Activated naive CD8-positive, alpha-beta T cell treated with anti-CD3 and anti-CD28 coated beads, Interleukin-2, amount 10 ng/mL, durations not matched to agents 7 days and 5 days (primary cell): ENCODE results near the gene DUSP21. TPM values are rescaled to one million over a fixed set of nuclear protein-coding genes. Genes with fewer than 3 reads are reported as not detected.

Experiments used
- ATAC-seq: fragments of 150-1000 bp; cut with Tn5 transposase; one replicate; pipeline ENCODE4 v1.10.0; 2021; ENCODE audit warnings: low read depth, moderate library complexity
- POLR2A ChIA-PET: fragments of 350-600 bp; sonication (Branson Sonifier 250); formaldehyde crosslinking; loops from one replicate; lab custom pipeline; 2021; ENCODE audit warnings: antibody characterized with exemption; lab: Charles Lee
- DNase-seq: peaks from one replicate; pipeline ENCODE4 v3.0.0; 2021
- H3K27ac Mint-ChIP-seq: one replicate; pipeline ENCODE4 v1.8.0; 2022; ENCODE audit warnings: mild to moderate bottlenecking, mixed read lengths
- H3K27me3 Mint-ChIP-seq: one replicate; pipeline ENCODE4 v1.8.0; 2022; ENCODE audit warnings: mild to moderate bottlenecking, moderate library complexity, mixed read lengths
- H3K36me3 Mint-ChIP-seq: one replicate; pipeline ENCODE4 v1.8.0; 2021; ENCODE audit warnings: mild to moderate bottlenecking, mixed read lengths
- H3K4me1 Mint-ChIP-seq: one replicate; pipeline ENCODE4 v1.8.0; 2021; ENCODE audit warnings: mixed read lengths
- H3K4me3 Mint-ChIP-seq: one replicate; pipeline ENCODE4 v1.8.0; 2022; ENCODE audit warnings: mild to moderate bottlenecking, moderate library complexity, mixed read lengths
- H3K9me3 Mint-ChIP-seq: one replicate; pipeline ENCODE4 v1.8.0; 2021; ENCODE audit warnings: mixed read lengths
- total RNA-seq, 2 experiments: library from RNA; stranded (reverse); gene quantifications; one replicate each; pipeline ENCODE4 v1.2.3, GENCODE V29; 2021

Gene DUSP21
- total RNA-seq, 2 experiments from 2014 or later, result not detected

GRCh38 chrX:44871114-44871645 lies 27.4 kb downstream of the DUSP21 start:
- peak overlapping the region; percentile 66 for H3K4me3 Mint-ChIP-seq
- peaks cover 3% of the 10 kb centered on the region for H3K4me1 Mint-ChIP-seq
- DNase-seq (no peak), ATAC-seq (no peak)
- H3K9me3 Mint-ChIP-seq, result no peaks in the 10 kb centered on the region
- H3K27ac Mint-ChIP-seq, result peak overlapping the region; percentile 48
- POLR2A ChIA-PET, result no interaction called here
- H3K36me3 Mint-ChIP-seq, result peaks cover 3% of the 10 kb centered on the region
- H3K27me3 Mint-ChIP-seq, result no peaks in the 10 kb centered on the region

DNA sequence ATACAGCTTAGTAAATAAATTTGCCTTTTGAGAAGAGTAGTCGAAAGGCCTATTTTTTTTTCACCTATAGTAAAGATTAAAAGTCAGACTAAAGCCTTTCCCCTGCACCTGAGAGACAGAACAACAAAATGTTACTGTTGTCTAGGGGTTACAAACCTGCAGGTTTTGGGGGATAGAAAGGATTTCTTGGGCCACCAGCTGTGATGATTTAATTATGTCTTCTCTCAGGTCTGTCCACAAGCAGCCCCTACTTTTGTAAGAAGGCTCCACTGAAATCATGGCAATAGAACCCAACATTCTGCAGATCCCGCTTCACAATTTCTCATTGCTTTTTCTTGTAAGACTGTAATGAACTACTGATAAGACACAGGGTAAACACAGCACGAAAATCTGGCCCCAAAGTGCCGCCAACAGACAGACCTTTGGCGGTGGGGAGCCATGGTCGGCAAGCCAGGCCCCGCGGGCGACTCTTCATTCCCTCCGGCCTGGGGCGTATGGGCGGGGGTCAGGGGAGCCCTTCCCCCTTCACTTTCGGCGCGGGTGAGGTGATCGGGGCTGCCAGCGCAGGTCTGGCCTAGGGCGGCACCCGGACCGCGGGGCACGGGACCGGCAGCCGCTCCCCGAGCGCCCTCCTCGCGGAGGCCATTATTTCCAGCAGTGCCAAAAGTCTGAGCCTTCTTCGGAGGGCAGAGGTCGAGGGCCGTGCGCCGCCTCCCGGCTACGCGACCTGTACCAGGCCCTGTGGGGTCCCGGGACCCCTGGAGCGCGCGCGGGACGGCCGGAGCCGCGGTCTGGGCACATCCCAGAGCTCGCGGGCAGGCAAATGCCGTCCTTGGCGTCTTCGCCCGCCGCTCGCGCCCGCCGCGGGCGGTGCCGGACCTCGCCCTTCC lies 28.4 kb downstream of the DUSP21 start:
- Mint-ChIP-seq H3K36me3 (peaks cover 3% of the 10 kb centered on the region), H3K27ac (peak overlapping the region; percentile 95), H3K4me3 (peak overlapping the region; percentile 88), H3K9me3 (no peaks in the 10 kb centered on the region), H3K4me1 (peaks cover 5% of the 10 kb centered on the region), H3K27me3 (no peaks in the 10 kb centered on the region)
- DNase-seq, result peak; percentile 60
- peak; percentile 24 for ATAC-seq
- POLR2A ChIA-PET, result interaction anchor here (0.7 to 3.4 kb wide), 9 partner anchors 26 to 931 kb away, joined by 3 to 23 read pairs (median 3); partner anchors contain the start of gene FUNDC1

- Mint-ChIP-seq H3K27me3 (no peaks in the 10 kb centered on the region), H3K4me1 (peaks cover 7% of the 10 kb centered on the region), H3K36me3 (peaks cover 3% of the 10 kb centered on the region), H3K9me3 (no peaks in the 10 kb centered on the region), H3K27ac (peak within 1 kb of the TSS; percentile 98), H3K4me3 (peak within 1 kb of the TSS; percentile 96)
- DNase-seq (peak; percentile 91), ATAC-seq (peak; percentile 90)
- POLR2A ChIA-PET, result interaction anchor here (0.5 to 3.4 kb wide), 11 partner anchors 26 to 931 kb away, joined by 3 to 23 read pairs (median 3); partner anchors contain the start of gene FUNDC1
These were observed 29.1 kb downstream of the DUSP21 start, which contains the start of gene KDM6A for GRCh38 chrX:44872821-44873414. Gene KDM6A (plus strand): TSS chrX:44873188. CDS start chrX:44873552, 364 bp downstream.

GRCh38 chrX:44873415-44874276 lies 29.8 kb downstream of the DUSP21 start:
- peaks cover 7% of the 10 kb centered on the region for H3K4me1 Mint-ChIP-seq
- H3K36me3 Mint-ChIP-seq, result peaks cover 3% of the 10 kb centered on the region
- ATAC-seq (peak; percentile 3), DNase-seq (peak; percentile 65)
- H3K4me3 Mint-ChIP-seq, result peak overlapping the region; percentile 96
- H3K27me3 Mint-ChIP-seq, result no peaks in the 10 kb centered on the region
- peak overlapping the region; percentile 98 for H3K27ac Mint-ChIP-seq
- no peaks in the 10 kb centered on the region for H3K9me3 Mint-ChIP-seq
- POLR2A ChIA-PET, result interaction anchor here (0.5 to 3.4 kb wide), 12 partner anchors 25 to 930 kb away, joined by 3 to 23 read pairs (median 4); partner anchors contain the start of gene FUNDC1

- POLR2A ChIA-PET, result interaction anchor here (0.9 to 3.4 kb wide), 4 partner anchors 24 to 621 kb away, joined by 3 to 23 read pairs (median 4); no protein-coding TSS in a partner anchor
- Mint-ChIP-seq H3K36me3 (peaks cover 3% of the 10 kb centered on the region), H3K27ac (peak overlapping the region; percentile 98), H3K9me3 (no peaks in the 10 kb centered on the region), H3K27me3 (no peaks in the 10 kb centered on the region), H3K4me3 (peak overlapping the region; percentile 96), H3K4me1 (peaks cover 7% of the 10 kb centered on the region)
- peak; percentile 28 for DNase-seq
- ATAC-seq, result peak; percentile 8
These were observed 30.8 kb downstream of the DUSP21 start for GRCh38 chrX:44874420-44875184.

GRCh38 chrX:44875185-44875489 lies 31.3 kb downstream of the DUSP21 start:
- H3K36me3 Mint-ChIP-seq, result peaks cover 5% of the 10 kb centered on the region
- no peaks in the 10 kb centered on the region for H3K27me3 Mint-ChIP-seq
- no peak for ATAC-seq
- POLR2A ChIA-PET, result interaction anchor here (1.6 to 3.4 kb wide), 2 partner anchors 24 to 194 kb away, joined by 6 to 23 read pairs; no protein-coding TSS in a partner anchor
- H3K4me3 Mint-ChIP-seq, result peak overlapping the region; percentile 96
- H3K9me3 Mint-ChIP-seq, result no peaks in the 10 kb centered on the region
- peak overlapping the region; percentile 98 for H3K27ac Mint-ChIP-seq
- DNase-seq, result no peak
- H3K4me1 Mint-ChIP-seq, result peaks cover 7% of the 10 kb centered on the region

- Mint-ChIP-seq H3K36me3 (peaks cover 6% of the 10 kb centered on the region), H3K27me3 (no peaks in the 10 kb centered on the region), H3K4me3 (peak overlapping the region; percentile 69), H3K4me1 (peaks cover 7% of the 10 kb centered on the region), H3K27ac (no peak overlapping the region), H3K9me3 (no peaks in the 10 kb centered on the region)
- POLR2A ChIA-PET, result no interaction called here
- DNase-seq, result no peak
- no peak for ATAC-seq
These were observed 32.3 kb downstream of the DUSP21 start for GRCh38 chrX:44876086-44876485.

DNA sequence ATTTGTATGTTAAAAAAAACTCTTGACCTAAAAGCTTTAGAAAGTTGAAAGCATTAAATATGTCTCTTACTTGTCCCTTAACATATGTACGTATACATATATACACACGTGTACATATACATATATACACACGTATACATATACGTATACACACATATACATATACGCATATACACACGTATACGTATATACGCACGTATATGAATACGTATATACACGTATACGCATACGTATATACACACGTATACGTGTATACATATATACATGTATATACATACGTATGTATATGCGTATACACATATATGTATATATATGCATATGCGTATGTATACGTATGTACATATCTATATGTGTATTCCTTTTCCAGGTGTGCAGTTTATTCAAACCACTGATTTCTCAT lies 32.9 kb downstream of the DUSP21 start:
- H3K27me3 Mint-ChIP-seq, result no peaks in the 10 kb centered on the region
- no peak overlapping the region for H3K27ac Mint-ChIP-seq
- H3K9me3 Mint-ChIP-seq, result no peaks in the 10 kb centered on the region
- peaks cover 7% of the 10 kb centered on the region for H3K36me3 Mint-ChIP-seq
- H3K4me3 Mint-ChIP-seq, result no peak overlapping the region
- ATAC-seq, result no peak
- DNase-seq, result no peak
- POLR2A ChIA-PET, result no interaction called here
- H3K4me1 Mint-ChIP-seq, result peaks cover 4% of the 10 kb centered on the region

DNA sequence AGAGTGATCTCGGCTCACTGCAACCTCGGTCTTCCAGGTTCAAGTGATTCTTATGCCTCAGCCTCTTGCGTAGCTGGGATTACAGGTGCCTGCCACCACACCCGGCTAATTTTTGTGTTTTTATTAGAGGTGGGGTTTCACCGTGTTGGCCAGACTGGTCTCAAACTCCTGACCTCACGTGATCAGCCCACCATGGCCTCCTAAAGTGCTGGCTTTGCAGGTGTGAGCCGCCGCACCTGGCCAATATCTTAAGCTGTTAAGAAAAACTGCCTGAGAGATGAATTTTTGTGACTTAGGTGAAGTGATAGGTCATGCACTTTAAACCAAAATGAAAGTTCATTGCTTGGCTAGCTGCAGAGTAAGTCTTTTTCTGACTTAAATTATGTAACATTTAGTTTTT lies 35.0 kb downstream of the DUSP21 start:
- Mint-ChIP-seq H3K36me3 (peaks cover 10% of the 10 kb centered on the region), H3K4me3 (no peak overlapping the region), H3K27me3 (no peaks in the 10 kb centered on the region), H3K9me3 (no peaks in the 10 kb centered on the region), H3K27ac (no peak overlapping the region), H3K4me1 (peaks cover 4% of the 10 kb centered on the region)
- POLR2A ChIA-PET, result no interaction called here
- DNase-seq (no peak), ATAC-seq (no peak)

GRCh38 chrX:44881549-44881948 lies 37.7 kb downstream of the DUSP21 start:
- DNase-seq (no peak), ATAC-seq (no peak)
- Mint-ChIP-seq H3K4me3 (no peak overlapping the region), H3K4me1 (peaks cover 6% of the 10 kb centered on the region), H3K27me3 (no peaks in the 10 kb centered on the region), H3K9me3 (no peaks in the 10 kb centered on the region), H3K27ac (no peak overlapping the region), H3K36me3 (peaks cover 7% of the 10 kb centered on the region)
- POLR2A ChIA-PET, result no interaction called here

DNA sequence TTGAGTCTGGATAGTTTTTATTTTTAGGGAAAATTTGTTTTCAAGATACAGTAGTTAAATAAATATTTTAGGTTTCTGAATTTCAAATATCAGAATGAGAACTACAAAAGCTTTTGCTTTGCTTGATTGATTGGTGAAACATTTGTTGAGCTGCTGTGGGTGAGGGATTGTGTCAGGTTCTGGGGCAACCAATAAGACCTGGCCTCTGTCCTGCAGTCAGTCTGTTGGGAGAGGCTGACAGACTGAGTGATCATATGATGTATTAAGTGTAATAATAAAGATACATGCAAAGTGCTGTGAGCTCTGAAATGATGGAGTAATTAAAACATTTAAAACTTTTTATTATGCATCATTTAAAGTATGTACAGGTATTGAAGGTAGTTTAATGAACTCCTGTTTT lies 38.8 kb downstream of the DUSP21 start:
- peaks cover 4% of the 10 kb centered on the region for H3K4me1 Mint-ChIP-seq
- H3K27ac Mint-ChIP-seq, result no peak overlapping the region
- POLR2A ChIA-PET, result no interaction called here
- H3K9me3 Mint-ChIP-seq, result no peaks in the 10 kb centered on the region
- no peak overlapping the region for H3K4me3 Mint-ChIP-seq
- H3K36me3 Mint-ChIP-seq, result peaks cover 7% of the 10 kb centered on the region
- no peak for ATAC-seq
- no peak for DNase-seq
- H3K27me3 Mint-ChIP-seq, result no peaks in the 10 kb centered on the region

DNA sequence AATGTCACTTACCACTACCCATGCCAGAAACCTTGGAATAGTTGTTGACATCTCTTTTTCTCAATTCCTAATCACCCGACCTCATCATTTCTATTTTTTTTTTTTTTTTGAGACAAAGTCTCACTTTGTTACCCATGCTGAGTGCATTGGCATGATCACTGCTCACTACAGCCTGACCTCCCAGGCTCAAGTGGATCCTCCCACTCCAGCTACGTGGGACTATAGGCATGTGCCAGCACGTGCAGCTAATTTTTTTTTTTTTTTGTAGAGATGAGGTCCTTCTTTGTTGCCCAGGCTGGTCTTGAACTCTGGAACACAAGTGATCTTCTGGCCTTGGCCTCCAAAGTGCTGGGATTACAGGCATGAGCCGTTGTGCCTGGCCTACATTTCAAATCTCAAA lies 41.1 kb downstream of the DUSP21 start:
- no peak for DNase-seq
- Mint-ChIP-seq H3K27me3 (no peaks in the 10 kb centered on the region), H3K4me1 (peaks cover 4% of the 10 kb centered on the region), H3K27ac (no peak overlapping the region), H3K4me3 (no peak overlapping the region), H3K9me3 (no peaks in the 10 kb centered on the region), H3K36me3 (peaks cover 7% of the 10 kb centered on the region)
- no peak for ATAC-seq
- POLR2A ChIA-PET, result no interaction called here
